Left ventricle myocardium inferior (tissue), 1 donor: Measurements from ENCODE around the gene SAA2. TPM values are rescaled to one million over a fixed set of nuclear protein-coding genes. Genes with fewer than 3 reads are reported as not detected.
"Not testable (repeated sequence)": the region's sequence is repeated elsewhere in the genome, so short reads cannot be mapped to it uniquely, and the experiment has no call there.

Experiments used
- DNase-seq: peaks from one replicate; pipeline ENCODE4 v3.0.0-alpha.2; 2020
- H3K27ac ChIP-seq: fragments of 200-600 bp; replicated peaks from 2 replicates; pipeline ENCODE4 v1.8.0; 2021
- H3K27me3 ChIP-seq: fragments of 200-600 bp; 2 replicates; pipeline ENCODE4 v1.8.0; 2021; ENCODE audit warnings: low read depth
- H3K36me3 ChIP-seq: fragments of 200-600 bp; 2 replicates; pipeline ENCODE4 v1.8.0; 2021
- H3K4me1 ChIP-seq: fragments of 200-600 bp; 2 replicates; pipeline ENCODE4 v1.8.0; 2021
- H3K4me3 ChIP-seq: fragments of 200-600 bp; 2 replicates; pipeline ENCODE4 v1.8.0; 2021; ENCODE audit warnings: mild to moderate bottlenecking, moderate library complexity
- H3K9me3 ChIP-seq: fragments of 200-600 bp; replicated peaks from 2 replicates; pipeline ENCODE4 v1.8.0; 2021
- CTCF ChIP-seq: fragments of 200-600 bp; IDR thresholded peaks from 2 replicates; pipeline ENCODE4 v1.8.0; 2021; ENCODE audit warnings: antibody characterized with exemption, mild to moderate bottlenecking, borderline replicate concordance
- intact Hi-C: fragments of 100-400 bp; cut with micrococcal nuclease; formaldehyde crosslinking; loops from one replicate; pipeline ENCODE4 v1.11.0; 2022
- total RNA-seq: library from RNA; stranded (reverse); fragmentation: NEBNext Ultra II Directional; extraction: Animal tissue kit (Norgen Biotek cat#: 25700); gene quantifications from one replicate; pipeline ENCODE4 v1.2.1, GENCODE V29; 2021
- donor health status: DM: no; HTN: yes; CAD: no; lungs with severe emphysema.

The SAA2 gene
- total RNA-seq, 1 donor from 2014 or later: 0.60 TPM

DNA sequence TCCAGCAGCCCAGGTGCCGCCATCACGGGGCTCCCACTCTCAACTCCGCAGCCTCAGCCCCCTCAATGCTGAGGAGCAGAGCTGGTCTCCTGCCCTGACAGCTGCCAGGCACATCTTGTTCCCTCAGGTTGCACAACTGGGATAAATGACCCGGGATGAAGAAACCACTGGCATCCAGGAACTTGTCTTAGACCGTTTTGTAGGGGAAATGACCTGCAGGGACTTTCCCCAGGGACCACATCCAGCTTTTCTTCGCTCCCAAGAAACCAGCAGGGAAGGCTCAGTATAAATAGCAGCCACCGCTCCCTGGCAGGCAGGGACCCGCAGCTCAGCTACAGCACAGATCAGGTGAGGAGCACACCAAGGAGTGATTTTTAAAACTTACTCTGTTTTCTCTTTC lies 17.5 kb upstream of the SAA2 start, which contains the start of gene SAA1:
Gene SAA1, plus strand, starts transcription at position 316 of the 400 bp plus-strand sequence. CDS start 624 bp downstream, outside the sequence.
- H3K27ac ChIP-seq: no peak within 1 kb of the TSS
- intact Hi-C loops: no loop called here

GRCh38 chr11:18264677-18265555 lies 16.4 kb upstream of the SAA2 start:
- TF ChIP-seq CTCF: no peak
- H3K27ac ChIP-seq: no peak overlapping the region
- intact Hi-C loops: no loop called here
- peaks cover 17% of the 10 kb centered on the region for H3K27me3 ChIP-seq
- H3K4me3 ChIP-seq: no peak overlapping the region
- no peaks in the 10 kb centered on the region for H3K36me3 ChIP-seq
- H3K4me1 ChIP-seq: no peaks in the 10 kb centered on the region
- DNase-seq: no peak
- no peaks in the 10 kb centered on the region for H3K9me3 ChIP-seq

More for the DNA sequence above, 17.5 kb upstream of the SAA2 start, which contains the start of gene SAA1:
- H3K9me3 ChIP-seq: no peaks in the 10 kb centered on the region
- no peaks in the 10 kb centered on the region for H3K4me1 ChIP-seq
- no peak for DNase-seq
- no peaks in the 10 kb centered on the region for H3K36me3 ChIP-seq
- no peak within 1 kb of the TSS for H3K4me3 ChIP-seq
- TF ChIP-seq CTCF: no peak
- H3K27me3 ChIP-seq: peaks cover 14% of the 10 kb centered on the region

GRCh38 chr11:18264035-18264434 lies 15.6 kb upstream of the SAA2 start:
- TF ChIP-seq CTCF: no peak

DNA sequence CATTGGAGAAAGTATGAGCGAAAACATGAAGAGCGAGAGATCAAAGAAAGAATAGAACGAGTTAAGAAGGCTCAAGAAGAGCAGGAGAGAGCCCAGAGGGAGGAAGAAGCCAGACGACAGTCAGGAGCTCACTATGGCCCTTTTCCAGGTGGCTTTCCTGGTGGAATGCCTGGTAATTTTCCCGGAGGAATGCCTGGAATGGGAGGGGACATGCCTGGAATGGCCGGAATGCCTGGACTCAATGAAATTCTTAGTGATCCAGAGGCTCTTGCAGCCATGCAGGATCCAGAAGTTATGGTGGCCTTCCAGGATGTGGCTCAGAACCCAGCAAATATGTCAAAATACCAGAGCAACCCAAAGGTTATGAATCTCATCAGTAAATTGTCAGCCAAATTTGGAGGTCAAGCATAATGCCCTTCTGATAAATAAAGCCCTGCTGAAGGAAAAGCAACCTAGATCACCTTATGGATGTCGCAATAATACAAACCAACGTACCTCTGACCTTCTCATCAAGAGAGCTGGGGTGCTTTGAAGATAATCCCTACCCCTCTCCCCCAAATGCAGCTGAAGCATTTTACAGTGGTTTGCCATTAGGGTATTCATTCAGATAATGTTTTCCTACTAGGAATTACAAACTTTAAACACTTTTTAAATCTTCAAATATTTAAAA lies 14.3 kb upstream of the SAA2 start:
- H3K9me3 ChIP-seq, H3K4me3 ChIP-seq, intact Hi-C loops, DNase-seq, H3K36me3 ChIP-seq, H3K27ac ChIP-seq, H3K4me1 ChIP-seq: not testable (repeated sequence)
- peaks cover 17% of the 10 kb centered on the region for H3K27me3 ChIP-seq

More at GRCh38 chr11:18264035-18264434, 15.6 kb upstream of the SAA2 start:
- Histone ChIP-seq H3K27ac (no peak overlapping the region), H3K27me3 (peaks cover 17% of the 10 kb centered on the region), H3K36me3 (no peaks in the 10 kb centered on the region), H3K9me3 (no peaks in the 10 kb centered on the region), H3K4me1 (no peaks in the 10 kb centered on the region), H3K4me3 (no peak overlapping the region)
- intact Hi-C loops: no loop called here
- no peak for DNase-seq

DNA sequence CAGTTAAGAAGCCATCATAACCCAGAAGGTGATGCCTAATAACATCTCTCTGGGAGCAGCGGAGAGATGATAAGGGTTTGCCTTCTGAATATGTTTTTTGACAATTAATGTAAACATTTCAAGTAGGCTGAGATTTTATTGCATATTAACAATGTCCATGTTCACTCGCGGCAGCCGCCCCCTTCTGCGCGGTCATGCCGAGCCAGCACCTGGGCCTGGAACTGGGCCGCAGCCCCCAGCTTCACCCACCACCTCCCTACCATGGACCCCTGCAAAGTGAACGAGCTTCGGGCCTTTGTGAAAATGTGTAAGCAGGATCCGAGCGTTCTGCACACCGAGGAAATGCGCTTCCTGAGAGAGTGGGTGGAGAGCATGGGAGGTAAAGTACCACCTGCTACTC lies 13.3 kb upstream of the SAA2 start:
- Histone ChIP-seq H3K27ac (no peak overlapping the region), H3K9me3 (no peaks in the 10 kb centered on the region), H3K36me3 (no peaks in the 10 kb centered on the region), H3K4me1 (no peaks in the 10 kb centered on the region), H3K4me3 (no peak overlapping the region), H3K27me3 (peaks cover 17% of the 10 kb centered on the region)
- DNase-seq: no peak
- no peak for TF ChIP-seq CTCF
- intact Hi-C loops: no loop called here

DNA sequence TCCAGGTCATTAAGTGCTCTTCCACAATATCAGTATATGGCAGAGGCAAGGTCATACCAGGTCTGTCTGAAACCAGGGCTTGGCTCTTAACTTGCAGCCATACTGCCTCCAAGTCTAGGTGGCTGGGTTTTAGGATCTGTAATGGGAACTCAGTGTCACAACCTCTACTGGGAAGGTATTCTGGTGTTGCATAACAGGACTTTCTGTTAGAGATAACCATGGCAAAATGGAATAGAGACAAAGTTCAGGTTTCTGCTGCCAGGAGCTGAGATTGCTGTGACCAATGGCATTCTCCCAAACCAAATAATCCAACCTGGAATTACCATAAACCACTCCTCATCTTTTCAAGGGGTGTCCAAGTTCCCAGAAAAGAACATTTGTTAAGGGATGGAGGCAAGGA lies 10.8 kb upstream of the SAA2 start:
- no peaks in the 10 kb centered on the region for H3K4me1 ChIP-seq
- intact Hi-C loops: no loop called here
- no peak for TF ChIP-seq CTCF

More for the DNA sequence above, 10.8 kb upstream of the SAA2 start:
- Histone ChIP-seq H3K27me3 (peaks cover 15% of the 10 kb centered on the region), H3K27ac (no peak overlapping the region), H3K36me3 (no peaks in the 10 kb centered on the region), H3K4me3 (no peak overlapping the region), H3K9me3 (no peaks in the 10 kb centered on the region)
- no peak for DNase-seq
